Posterior vena cava (tissue), 2 donors: Measurements from ENCODE around the gene FAM241A. TPM values are rescaled to one million over a fixed set of nuclear protein-coding genes. Genes with fewer than 3 reads are reported as not detected.
"Not testable (repeated sequence)": the region's sequence is repeated elsewhere in the genome, so short reads cannot be mapped to it uniquely, and the experiment has no call there.

Source experiments
- DNase-seq: peaks from one replicate; pipeline ENCODE4 v3.0.0-alpha.2; 2020; ENCODE audit warnings: low spot score
- intact Hi-C, 2 donors: fragments of 100-400 bp; cut with DNase I; formaldehyde crosslinking; loops; one replicate each; pipeline versions ENCODE4 v1.14.1 to v1.14.2; 2022 to 2023
- long read RNA-seq, 2 donors: library from polyadenylated mRNA; unstranded; transcript quantifications; one replicate each; pipeline ENCODE4 v2.0.0, GENCODE V29; 2020 to 2021
- total RNA-seq, 2 donors: library from RNA; stranded (reverse); fragmentation: NEBNext Ultra II Directional; extraction: Animal tissue kit (Norgen Biotek cat#: 25700); gene quantifications; one replicate each; pipeline ENCODE4 v1.2.1, GENCODE V29; 2021
- donor health status: DM: yes; HTN: yes; CAD: no.
- donor health status: DM: yes; HTN: yes; CAD: no.

The FAM241A gene
- total RNA-seq, result 1 to 10 TPM; 4.6 to 6.7 TPM
- long read RNA-seq, donor 1, full-length matches to known transcripts, result 14 of 17 reads
- long read RNA-seq, donor 1, partial matches to known transcripts, result 0 of 17 reads
- long read RNA-seq, donor 1, other reads (novel, unspliced or antisense), result 3 of 17 reads
- long read RNA-seq, donor 2, result 0 reads

GRCh38 chr4:112145326-112145789, at the start of gene FAM241A:
Gene FAM241A, plus strand, starts transcription at chr4:112145454. Its CDS starts 127 bp downstream, at chr4:112145581.
- peak; percentile 95 for DNase-seq
- intact Hi-C loops, result loop anchor here in 1 of 2 donors (5.0 kb wide), 1 partner anchor 87 kb away; the partner anchor contains the start of gene AP1AR

GRCh38 chr4:112098841-112099530, 46.3 kb upstream of the FAM241A start:
- intact Hi-C loops, result loop anchor here in 1 of 2 donors (2.0 to 10.0 kb wide), 2 partner anchors 136 to 502 kb away; partner anchors contain the start of gene AP1AR
- no peak for DNase-seq

GRCh38 chr4:112099701-112100297, 45.5 kb upstream of the FAM241A start:
- no peak for DNase-seq
- intact Hi-C loops, result loop anchor here (2.0 to 10.0 kb wide), 3 partner anchors 135 to 501 kb away; partner anchors contain the start of gene AP1AR (in 1 of the 2)

GRCh38 chr4:112102875-112103370, 42.3 kb upstream of the FAM241A start:
- intact Hi-C loops, result loop anchor here in 1 of 2 donors (5.0 kb wide), 1 partner anchor 134 kb away; no protein-coding TSS in a partner anchor
- no peak for DNase-seq

GRCh38 chr4:112105201-112105969, 39.9 kb upstream of the FAM241A start:
- intact Hi-C loops, result no loop called here
- no peak for DNase-seq

- DNase-seq, result no peak
- intact Hi-C loops, result no loop called here
These were observed 35.7 kb upstream of the FAM241A start for GRCh38 chr4:112109360-112110058.

GRCh38 chr4:112110059-112110425, 35.2 kb upstream of the FAM241A start:
- no peak for DNase-seq
- intact Hi-C loops, result no loop called here

GRCh38 chr4:112111306-112111705, 33.9 kb upstream of the FAM241A start:
- intact Hi-C loops, result no loop called here
- no peak for DNase-seq

- DNase-seq, intact Hi-C loops: not testable (repeated sequence)
These were observed 33.2 kb upstream of the FAM241A start for GRCh38 chr4:112112095-112112494.

GRCh38 chr4:112112590-112113170, 32.6 kb upstream of the FAM241A start:
- DNase-seq, result no peak
- intact Hi-C loops, result no loop called here

- intact Hi-C loops, result no loop called here
- no peak for DNase-seq
These were observed 31.4 kb upstream of the FAM241A start for GRCh38 chr4:112113864-112114263.

- no peak for DNase-seq
- intact Hi-C loops, result no loop called here
These were observed 30.8 kb upstream of the FAM241A start for GRCh38 chr4:112114452-112114851.

- DNase-seq, result no peak
- intact Hi-C loops, result no loop called here
These were observed 26.4 kb upstream of the FAM241A start for GRCh38 chr4:112118742-112119352.

- intact Hi-C loops, result no loop called here
- DNase-seq, result no peak
These were observed 25.9 kb upstream of the FAM241A start for GRCh38 chr4:112119353-112119783.

GRCh38 chr4:112120021-112120420, 25.2 kb upstream of the FAM241A start:
- no peak for DNase-seq
- intact Hi-C loops, result no loop called here

- DNase-seq, result no peak
- intact Hi-C loops, result no loop called here
These were observed 19.8 kb upstream of the FAM241A start for GRCh38 chr4:112125416-112125815.

- intact Hi-C loops, result no loop called here
- no peak for DNase-seq
These were observed 18.1 kb upstream of the FAM241A start for GRCh38 chr4:112127048-112127637.

GRCh38 chr4:112127803-112128202, 17.5 kb upstream of the FAM241A start:
- intact Hi-C loops, result no loop called here
- DNase-seq, result no peak
